ENCODE data around the gene LRRC3B.

DNA sequence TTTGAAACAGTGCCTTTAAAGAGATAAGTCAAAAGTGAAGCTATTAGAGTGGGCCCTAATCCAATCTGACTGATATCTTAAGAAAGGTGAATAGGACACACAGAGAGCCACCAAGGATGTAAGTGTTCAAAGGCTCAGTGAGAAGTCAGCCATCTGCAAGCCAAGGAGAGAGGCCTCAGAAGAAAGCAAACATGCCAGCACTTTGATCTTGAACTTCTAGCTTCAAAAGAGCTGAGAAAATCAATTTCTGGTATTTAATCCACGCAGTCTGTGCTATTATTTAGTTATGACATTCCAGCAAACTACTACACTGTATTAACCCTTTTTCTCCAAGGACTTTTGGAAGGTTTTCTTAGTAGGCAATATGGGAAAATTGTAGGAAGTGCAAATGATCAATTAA, 95.7 kb downstream of the LRRC3B start:
- TF ChIP-seq, protein P1, sequence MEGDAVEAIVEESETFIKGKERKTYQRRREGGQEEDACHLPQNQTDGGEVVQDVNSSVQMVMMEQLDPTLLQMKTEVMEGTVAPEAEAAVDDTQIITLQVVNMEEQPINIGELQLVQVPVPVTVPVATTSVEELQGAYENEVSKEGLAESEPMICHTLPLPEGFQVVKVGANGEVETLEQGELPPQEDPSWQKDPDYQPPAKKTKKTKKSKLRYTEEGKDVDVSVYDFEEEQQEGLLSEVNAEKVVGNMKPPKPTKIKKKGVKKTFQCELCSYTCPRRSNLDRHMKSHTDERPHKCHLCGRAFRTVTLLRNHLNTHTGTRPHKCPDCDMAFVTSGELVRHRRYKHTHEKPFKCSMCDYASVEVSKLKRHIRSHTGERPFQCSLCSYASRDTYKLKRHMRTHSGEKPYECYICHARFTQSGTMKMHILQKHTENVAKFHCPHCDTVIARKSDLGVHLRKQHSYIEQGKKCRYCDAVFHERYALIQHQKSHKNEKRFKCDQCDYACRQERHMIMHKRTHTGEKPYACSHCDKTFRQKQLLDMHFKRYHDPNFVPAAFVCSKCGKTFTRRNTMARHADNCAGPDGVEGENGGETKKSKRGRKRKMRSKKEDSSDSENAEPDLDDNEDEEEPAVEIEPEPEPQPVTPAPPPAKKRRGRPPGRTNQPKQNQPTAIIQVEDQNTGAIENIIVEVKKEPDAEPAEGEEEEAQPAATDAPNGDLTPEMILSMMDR (conservative IDR thresholded peaks at IDR 0.05; ENCODE audit: low read length) = no peak
- no peak for TF ChIP-seq EZH2phosphoT487 (IDR thresholded peaks at IDR 0.05; ENCODE audit: borderline replicate concordance)
